OCI-LY1 (cell line): ENCODE data around the gene PPP2R2C.

Source experiments
- EZH2 ChIP-seq: fragments of 200-600 bp; sonication (generic), shearing (Covaris generic); IDR thresholded peaks from 2 replicates; pipeline ENCODE4 v1.8.0; 2017; ENCODE audit warnings: borderline replicate concordance, mixed run types, mild to moderate bottlenecking, antibody characterized with exemption, low read length, moderate library complexity, mixed read lengths
- TF ChIP-seq, protein P1 (sequence below): fragments of 200-600 bp; sonication (generic), shearing (Covaris generic); IDR thresholded peaks from 2 replicates; pipeline ENCODE4 v1.5.1; 2017; ENCODE audit warnings: mild to moderate bottlenecking, antibody characterized with exemption, low read length, moderate library complexity, mixed read lengths

DNA sequence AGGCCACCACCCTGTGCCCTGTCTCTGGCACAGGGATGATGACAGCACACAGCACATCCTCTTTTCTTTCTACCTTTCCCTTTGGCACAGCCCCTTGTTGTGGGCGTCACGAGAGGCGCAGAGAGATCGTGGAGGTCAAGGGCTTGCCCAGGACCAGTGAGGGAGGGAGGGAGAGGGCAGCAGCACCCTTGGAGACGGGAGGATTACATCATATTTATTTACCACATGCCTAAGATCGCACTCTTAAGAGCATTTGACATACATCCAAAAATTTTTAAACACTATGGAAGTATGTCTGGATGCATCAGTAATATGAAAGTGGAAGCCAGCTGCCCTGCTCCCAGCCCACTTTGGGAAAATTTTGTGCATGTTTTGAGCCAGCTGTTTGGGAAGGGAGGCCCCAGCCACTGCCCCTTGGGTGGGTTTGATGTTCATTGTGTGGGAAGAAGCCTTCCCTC lies 190.1 kb downstream of the PPP2R2C start:
- TF ChIP-seq, protein P1, sequence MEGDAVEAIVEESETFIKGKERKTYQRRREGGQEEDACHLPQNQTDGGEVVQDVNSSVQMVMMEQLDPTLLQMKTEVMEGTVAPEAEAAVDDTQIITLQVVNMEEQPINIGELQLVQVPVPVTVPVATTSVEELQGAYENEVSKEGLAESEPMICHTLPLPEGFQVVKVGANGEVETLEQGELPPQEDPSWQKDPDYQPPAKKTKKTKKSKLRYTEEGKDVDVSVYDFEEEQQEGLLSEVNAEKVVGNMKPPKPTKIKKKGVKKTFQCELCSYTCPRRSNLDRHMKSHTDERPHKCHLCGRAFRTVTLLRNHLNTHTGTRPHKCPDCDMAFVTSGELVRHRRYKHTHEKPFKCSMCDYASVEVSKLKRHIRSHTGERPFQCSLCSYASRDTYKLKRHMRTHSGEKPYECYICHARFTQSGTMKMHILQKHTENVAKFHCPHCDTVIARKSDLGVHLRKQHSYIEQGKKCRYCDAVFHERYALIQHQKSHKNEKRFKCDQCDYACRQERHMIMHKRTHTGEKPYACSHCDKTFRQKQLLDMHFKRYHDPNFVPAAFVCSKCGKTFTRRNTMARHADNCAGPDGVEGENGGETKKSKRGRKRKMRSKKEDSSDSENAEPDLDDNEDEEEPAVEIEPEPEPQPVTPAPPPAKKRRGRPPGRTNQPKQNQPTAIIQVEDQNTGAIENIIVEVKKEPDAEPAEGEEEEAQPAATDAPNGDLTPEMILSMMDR, result no peak
- TF ChIP-seq EZH2, result no peak
